ENCODE data around the gene RABGEF1. TPM values are rescaled to one million over a fixed set of nuclear protein-coding genes. Genes with fewer than 3 reads are reported as not detected.
A peak's percentile ranks its signal among the peaks of the same experiment; 100 is the strongest.
"Not testable (repeated sequence)": the region's sequence is repeated elsewhere in the genome, so short reads cannot be mapped to it uniquely, and the experiment has no call there.

RABGEF1 gene
- total and polyA plus RNA-seq, 12 donors, result 7.2 to 23.4 (median 16.6) TPM

- H3K4me3 ChIP-seq, result no peak overlapping the region
- DNase-seq (no peak), ATAC-seq (no peak)
- H3K36me3 ChIP-seq, result peaks cover 0 to 100% (median 31%) of the 10 kb centered on the region in 9 donors
- no peak for TF ChIP-seq CTCF (IDR thresholded peaks at IDR 0.05)
- peak overlapping the region in 1 of 10 donors; percentile 8 for H3K27ac ChIP-seq
- WGBS, 2 donors, result 82 to 85% methylated on average over 5 of the region's 5 CpGs
- H3K9me3 ChIP-seq, result no peaks in the 10 kb centered on the region
- no peaks in the 10 kb centered on the region for H3K27me3 ChIP-seq
- intact Hi-C loops (cut with DNase I), result no loop called here
- peaks cover 0 to 18% (median 7%) of the 10 kb centered on the region in 9 donors for H3K4me1 ChIP-seq
Observed at GRCh38 chr7:66779669-66780409, 39.3 kb downstream of the RABGEF1 start.

- intact Hi-C loops (cut with DNase I), result no loop called here
- peaks cover 0 to 100% (median 23%) of the 10 kb centered on the region in 9 donors for H3K36me3 ChIP-seq
- DNase-seq (no peak), ATAC-seq (peak in 5 of 8 donors; percentile 65 to 84 (median 76))
- peaks cover 0 to 18% (median 7%) of the 10 kb centered on the region in 9 donors for H3K4me1 ChIP-seq
- H3K27ac ChIP-seq, result peak overlapping the region in 1 of 10 donors; percentile 56
- no peaks in the 10 kb centered on the region for H3K27me3 ChIP-seq
- no peaks in the 10 kb centered on the region for H3K9me3 ChIP-seq
- TF ChIP-seq CTCF (IDR thresholded peaks at IDR 0.05), result no peak
- H3K4me3 ChIP-seq, result no peak overlapping the region
- WGBS, 2 donors, result 72 to 79% methylated on average over 7 of the region's 7 CpGs
Observed at GRCh38 chr7:66781408-66782090, 41.0 kb downstream of the RABGEF1 start.

- WGBS, 2 donors, result 79 to 90% methylated on average over 3 of the region's 3 CpGs
- DNase-seq; H3K27ac ChIP-seq; ATAC-seq; intact Hi-C loops (cut with DNase I); H3K27me3 ChIP-seq; H3K4me3 ChIP-seq; H3K9me3 ChIP-seq: not testable (repeated sequence)
- H3K36me3 ChIP-seq, result peaks cover 0 to 100% (median 18%) of the 10 kb centered on the region in 9 donors
- peaks cover 0 to 18% (median 7%) of the 10 kb centered on the region in 9 donors for H3K4me1 ChIP-seq
Observed at GRCh38 chr7:66782875-66783274, 42.3 kb downstream of the RABGEF1 start.

- H3K27ac ChIP-seq; ATAC-seq; DNase-seq; H3K9me3 ChIP-seq; H3K27me3 ChIP-seq; intact Hi-C loops (cut with DNase I); H3K4me3 ChIP-seq: not testable (repeated sequence)
- 97 to 100% methylated on average over 1 of the region's 1 CpG for WGBS, 2 donors
- Histone ChIP-seq H3K4me1 (peaks cover 0 to 18% (median 7%) of the 10 kb centered on the region in 9 donors), H3K36me3 (peaks cover 0 to 100% (median 18%) of the 10 kb centered on the region in 9 donors)
Observed at GRCh38 chr7:66783887-66784595, 43.5 kb downstream of the RABGEF1 start.

GRCh38 chr7:66790196-66790595 lies 49.7 kb downstream of the RABGEF1 start:
- Histone ChIP-seq H3K4me1 (peaks cover 0 to 14% (median 0%) of the 10 kb centered on the region in 9 donors), H3K9me3 (no peaks in the 10 kb centered on the region), H3K27ac (no peak overlapping the region), H3K4me3 (no peak overlapping the region), H3K27me3 (no peaks in the 10 kb centered on the region), H3K36me3 (peaks cover 0 to 98% (median 15%) of the 10 kb centered on the region in 9 donors)
- ATAC-seq, result peak in 2 of 8 donors; percentile 21 to 30
- DNase-seq, result peak in 1 of 2 donors; percentile 10
- intact Hi-C loops (cut with DNase I), result no loop called here
- TF ChIP-seq CTCF (IDR thresholded peaks at IDR 0.05), result no peak
- WGBS, 2 donors, result 51 to 63% methylated on average over 6 of the region's 6 CpGs
